Progenitor cell of endocrine pancreas (in vitro differentiated cells): ENCODE results near the gene SAXO1. TPM values are rescaled to one million over a fixed set of nuclear protein-coding genes. Genes with fewer than 3 reads are reported as not detected.

ENCODE experiments used
- DNase-seq: peaks from one replicate; pipeline ENCODE4 v3.0.0; 2021; ENCODE audit warnings: low spot score; ENCODE audit not compliant: unreplicated experiment
- H3K27ac Mint-ChIP-seq: 2 replicates; pipeline ENCODE4 v1.8.0; 2021; ENCODE audit warnings: mild to moderate bottlenecking, moderate library complexity, mixed read lengths
- H3K27me3 Mint-ChIP-seq: 2 replicates; pipeline ENCODE4 v1.8.0; 2021; ENCODE audit warnings: mixed read lengths
- H3K36me3 Mint-ChIP-seq: 2 replicates; pipeline ENCODE4 v1.8.0; 2022; ENCODE audit warnings: mixed read lengths; ENCODE audit not compliant: insufficient read depth
- H3K4me1 Mint-ChIP-seq: 2 replicates; pipeline ENCODE4 v1.8.0; 2021; ENCODE audit warnings: low read depth, mixed read lengths
- H3K4me3 Mint-ChIP-seq: 2 replicates; pipeline ENCODE4 v1.8.0; 2021; ENCODE audit warnings: low read depth, mild to moderate bottlenecking, moderate library complexity, mixed read lengths
- H3K9me3 Mint-ChIP-seq: 2 replicates; pipeline ENCODE4 v1.8.0; 2021; ENCODE audit warnings: low read depth, mixed read lengths
- CTCF ChIP-seq: fragments of 200-600 bp; sonication (generic); IDR thresholded peaks from one replicate; pipeline ENCODE4 v1.5.0; 2021; ENCODE audit warnings: antibody characterized with exemption, mild to moderate bottlenecking; ENCODE audit not compliant: unreplicated experiment
- total RNA-seq: library from RNA; stranded (reverse); gene quantifications from 2 replicates; pipeline ENCODE4 v1.2.1, GENCODE V29; 2021

SAXO1 gene
- total RNA-seq, 1 donor from 2014 or later = not detected

DNA sequence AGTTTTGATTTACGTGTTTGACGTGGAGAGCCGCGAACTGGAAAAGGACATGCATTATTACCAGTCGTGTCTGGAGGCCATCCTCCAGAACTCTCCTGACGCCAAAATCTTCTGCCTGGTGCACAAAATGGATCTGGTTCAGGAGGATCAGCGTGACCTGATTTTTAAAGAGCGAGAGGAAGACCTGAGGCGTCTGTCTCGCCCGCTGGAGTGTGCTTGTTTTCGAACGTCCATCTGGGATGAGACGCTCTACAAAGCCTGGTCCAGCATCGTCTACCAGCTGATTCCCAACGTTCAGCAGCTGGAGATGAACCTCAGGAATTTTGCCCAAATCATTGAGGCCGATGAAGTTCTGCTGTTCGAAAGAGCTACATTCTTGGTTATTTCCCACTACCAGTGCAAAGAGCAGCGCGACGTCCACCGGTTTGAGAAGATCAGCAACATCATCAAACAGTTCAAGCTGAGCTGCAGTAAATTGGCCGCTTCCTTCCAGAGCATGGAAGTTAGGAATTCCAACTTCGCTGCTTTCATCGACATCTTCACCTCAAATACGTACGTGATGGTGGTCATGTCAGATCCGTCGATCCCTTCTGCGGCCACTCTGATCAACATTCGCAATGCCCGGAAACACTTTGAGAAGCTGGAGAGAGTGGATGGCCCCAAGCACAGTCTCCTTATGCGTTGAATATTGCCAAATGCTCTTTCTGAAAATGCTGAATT, 17.1 kb upstream of the SAXO1 start:
- TF ChIP-seq CTCF = no peak
- DNase-seq = no peak
- peak overlapping the region; percentile 91 for H3K27ac Mint-ChIP-seq
- peaks cover 22% of the 10 kb centered on the region for H3K4me1 Mint-ChIP-seq
- H3K9me3 Mint-ChIP-seq = no peaks in the 10 kb centered on the region
- H3K36me3 Mint-ChIP-seq = no peaks in the 10 kb centered on the region
- peak overlapping the region; percentile 85 for H3K4me3 Mint-ChIP-seq
- H3K27me3 Mint-ChIP-seq = no peaks in the 10 kb centered on the region

DNA sequence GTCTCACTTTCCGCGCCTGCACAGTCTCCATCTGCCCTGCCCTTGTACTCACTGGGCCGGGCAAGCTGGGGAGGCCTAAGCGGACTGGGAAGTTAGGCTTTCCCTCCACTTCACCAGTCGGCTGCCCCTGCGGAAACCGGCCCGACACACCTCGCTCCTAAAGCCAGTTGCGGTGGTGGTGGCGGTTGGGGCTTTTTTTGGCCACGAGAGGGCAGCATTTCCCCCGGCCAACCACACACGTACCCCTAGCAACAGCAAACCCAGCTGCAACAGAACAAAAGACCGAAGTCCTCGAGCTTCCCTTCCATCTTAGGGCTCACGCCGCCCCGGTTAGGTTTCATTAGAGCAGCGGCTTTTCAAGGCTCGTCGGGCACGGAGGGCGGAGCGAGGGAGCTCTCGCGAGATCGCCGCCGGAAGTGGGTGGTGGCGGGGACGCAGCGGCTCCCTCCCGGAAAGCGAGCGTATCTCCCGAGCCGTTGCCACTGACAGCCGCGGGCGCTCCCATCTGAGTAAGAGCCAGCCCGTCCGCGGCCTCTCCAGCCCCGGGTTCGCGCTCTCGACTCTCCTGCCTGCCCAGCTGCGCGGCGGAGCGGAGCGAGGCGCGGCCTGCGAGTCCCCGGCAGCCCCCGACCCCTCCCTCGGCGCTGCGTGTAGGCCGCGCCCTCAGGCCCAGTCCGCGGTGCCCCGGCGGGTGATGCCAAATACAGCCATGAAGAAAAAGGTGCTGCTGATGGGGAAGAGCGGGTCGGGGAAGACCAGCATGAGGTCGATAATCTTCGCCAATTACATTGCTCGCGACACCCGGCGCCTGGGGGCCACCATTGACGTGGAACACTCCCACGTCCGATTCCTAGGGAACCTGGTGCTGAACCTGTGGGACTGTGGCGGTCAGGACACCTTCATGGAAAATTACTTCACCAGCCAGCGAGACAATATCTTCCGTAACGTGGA, 16.2 kb upstream of the SAXO1 start, which contains the start of gene RRAGA:
RRAGA (plus strand) TSS at position 462 of the 951 bp plus-strand sequence; CDS start at position 695, 233 bp downstream.
- peak within 1 kb of the TSS; percentile 99 for H3K27ac Mint-ChIP-seq
- peak within 1 kb of the TSS; percentile 85 for H3K4me3 Mint-ChIP-seq
- H3K4me1 Mint-ChIP-seq = peaks cover 22% of the 10 kb centered on the region

DNA sequence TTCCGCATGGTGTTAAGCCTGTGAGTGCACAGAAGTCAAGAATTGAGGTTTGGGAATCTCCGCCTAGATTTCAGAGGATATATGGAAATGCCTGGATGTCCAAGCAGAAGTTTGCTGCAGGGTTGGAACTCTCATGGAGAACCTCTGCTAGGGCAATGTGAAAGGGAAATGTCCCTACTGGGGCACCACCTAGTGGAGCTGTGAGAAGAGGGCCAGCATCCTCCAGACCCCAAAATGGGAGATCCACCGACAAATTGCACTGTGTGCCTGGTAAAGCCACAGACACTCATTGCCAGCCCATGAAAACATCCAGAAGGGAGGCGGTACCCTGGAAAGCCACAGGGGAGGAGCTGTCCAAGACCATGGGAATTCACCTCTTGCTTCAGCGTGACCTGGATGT, 3.6 kb upstream of the SAXO1 start:
- Mint-ChIP-seq H3K4me1 (no peaks in the 10 kb centered on the region), H3K27me3 (no peaks in the 10 kb centered on the region), H3K9me3 (peaks cover 12% of the 10 kb centered on the region), H3K36me3 (no peaks in the 10 kb centered on the region), H3K27ac (no peak overlapping the region), H3K4me3 (no peak overlapping the region)
- no peak for TF ChIP-seq CTCF
- no peak for DNase-seq

More for the DNA sequence above, 16.2 kb upstream of the SAXO1 start, which contains the start of gene RRAGA:
- peak; percentile 91 for DNase-seq
- TF ChIP-seq CTCF = peak; percentile 91
- Mint-ChIP-seq H3K27me3 (no peaks in the 10 kb centered on the region), H3K9me3 (no peaks in the 10 kb centered on the region), H3K36me3 (no peaks in the 10 kb centered on the region)

- Mint-ChIP-seq H3K27me3 (peaks cover 8% of the 10 kb centered on the region), H3K4me3 (no peak overlapping the region), H3K4me1 (no peaks in the 10 kb centered on the region), H3K27ac (no peak overlapping the region), H3K9me3 (peaks cover 3% of the 10 kb centered on the region), H3K36me3 (no peaks in the 10 kb centered on the region)
- TF ChIP-seq CTCF = no peak
- no peak for DNase-seq
Observed at GRCh38 chr9:19032406-19032805, 603 bp downstream of the SAXO1 start.

GRCh38 chr9:19030899-19031298, 2.1 kb downstream of the SAXO1 start:
- no peak for DNase-seq
- H3K4me3 Mint-ChIP-seq = no peak overlapping the region
- no peaks in the 10 kb centered on the region for H3K36me3 Mint-ChIP-seq
- H3K27me3 Mint-ChIP-seq = peaks cover 8% of the 10 kb centered on the region
- TF ChIP-seq CTCF = no peak
- no peaks in the 10 kb centered on the region for H3K4me1 Mint-ChIP-seq
- no peak overlapping the region for H3K27ac Mint-ChIP-seq
- no peaks in the 10 kb centered on the region for H3K9me3 Mint-ChIP-seq
